ENCODE measurements around the gene NLGN1. TPM values are rescaled to one million over a fixed set of nuclear protein-coding genes. Genes with fewer than 3 reads are reported as not detected.

NLGN1 gene
- total RNA-seq, 1 experiment from 2014 or later, result not detected

DNA sequence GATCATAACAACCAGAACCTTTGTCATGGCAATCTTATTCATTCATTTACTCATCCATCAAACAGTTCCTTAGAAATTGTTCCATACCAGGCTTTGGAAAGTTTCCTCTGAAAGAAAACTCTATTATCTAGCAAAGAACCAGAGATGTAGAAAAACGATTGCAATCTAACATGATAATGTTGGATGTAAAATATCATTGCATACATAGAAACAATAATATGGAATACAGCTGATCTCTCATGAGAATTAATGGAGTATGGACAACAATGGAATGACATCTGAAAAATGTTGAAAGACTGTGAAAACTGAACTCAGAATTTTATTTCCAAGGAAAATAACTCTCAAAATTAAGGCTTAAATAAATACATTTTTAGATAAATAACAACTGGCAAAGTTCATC is 665.4 kb downstream of the NLGN1 start:
- no peak for DNase-seq (ENCODE audit: low spot score)

DNA sequence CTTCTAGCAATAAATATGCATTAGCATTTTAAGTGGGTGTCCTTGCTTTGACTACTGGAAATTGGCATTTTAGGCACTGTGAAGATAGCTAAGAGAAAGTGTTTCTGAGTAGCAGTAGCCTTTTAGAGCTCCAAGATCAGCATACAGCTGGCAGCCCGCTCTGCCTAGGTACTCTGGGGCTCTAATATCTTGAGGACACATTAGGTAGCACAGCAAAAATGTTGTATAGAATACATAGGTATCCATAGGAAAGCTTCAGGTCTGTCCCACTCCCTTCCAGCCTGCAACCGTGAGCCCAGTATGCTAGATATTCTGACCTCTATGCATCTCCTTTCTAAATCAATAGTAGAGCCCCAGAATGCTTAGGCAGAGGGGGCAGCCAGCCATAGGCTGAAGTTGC is 670.5 kb downstream of the NLGN1 start:
- DNase-seq (ENCODE audit: low spot score), result no peak

DNA sequence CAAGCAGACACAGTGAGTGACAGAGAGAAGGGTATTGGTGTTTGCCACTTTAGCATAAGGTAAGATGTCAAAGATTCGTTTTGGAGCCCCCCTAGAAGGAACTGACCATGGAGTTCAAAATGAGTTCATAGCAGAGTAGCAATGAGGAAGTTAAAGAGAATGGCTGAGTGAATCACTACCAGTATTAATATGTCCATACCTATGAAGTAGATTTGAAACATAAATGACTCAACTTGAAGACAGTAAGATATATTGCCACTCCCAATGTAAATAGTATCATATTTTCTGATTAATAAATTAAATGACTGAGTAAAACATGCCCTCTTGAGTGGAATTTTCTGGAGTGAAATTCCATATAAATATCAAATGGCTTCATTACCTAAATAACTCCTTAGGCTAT is 675.1 kb downstream of the NLGN1 start:
- no peak for DNase-seq (ENCODE audit: low spot score)

DNA sequence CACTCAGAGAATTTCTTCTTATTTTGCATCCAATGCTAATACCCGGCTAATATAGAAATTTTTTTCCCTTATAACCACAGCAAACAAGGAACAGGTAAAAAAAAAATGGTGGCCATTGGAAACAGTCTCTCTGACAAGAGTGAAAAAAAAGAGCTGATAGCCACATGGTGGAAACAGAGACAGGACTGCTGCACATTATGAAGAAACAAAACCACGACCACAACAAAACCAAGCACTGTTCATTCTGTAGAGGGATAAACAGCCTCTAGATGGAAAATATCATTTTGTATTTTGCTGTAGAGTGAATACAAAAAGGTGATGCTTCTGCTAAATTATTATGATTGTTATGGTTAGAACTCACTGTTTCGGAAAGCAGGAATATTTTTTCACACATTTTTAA is 686.2 kb downstream of the NLGN1 start:
- no peak for DNase-seq (ENCODE audit: low spot score)

DNA sequence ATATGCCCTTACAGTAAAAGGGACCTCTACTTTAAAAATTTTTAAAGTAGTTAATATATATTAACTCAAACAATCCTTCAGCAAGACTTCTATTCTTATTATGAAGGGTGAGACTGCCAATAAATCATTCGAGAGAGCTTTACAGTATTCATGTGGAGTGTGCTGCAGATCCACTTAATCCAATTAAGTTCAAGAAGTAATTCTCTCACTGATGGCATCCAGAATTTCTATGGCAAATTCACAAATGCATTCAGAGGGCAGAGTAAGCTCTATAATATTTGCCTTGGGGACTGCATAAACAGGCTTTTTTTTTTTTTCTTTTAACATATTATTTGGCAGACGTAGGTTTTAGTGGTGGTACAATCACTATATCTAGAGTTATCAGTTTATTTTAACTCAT is 692.0 kb downstream of the NLGN1 start:
- DNase-seq (ENCODE audit: low spot score), result no peak

DNA sequence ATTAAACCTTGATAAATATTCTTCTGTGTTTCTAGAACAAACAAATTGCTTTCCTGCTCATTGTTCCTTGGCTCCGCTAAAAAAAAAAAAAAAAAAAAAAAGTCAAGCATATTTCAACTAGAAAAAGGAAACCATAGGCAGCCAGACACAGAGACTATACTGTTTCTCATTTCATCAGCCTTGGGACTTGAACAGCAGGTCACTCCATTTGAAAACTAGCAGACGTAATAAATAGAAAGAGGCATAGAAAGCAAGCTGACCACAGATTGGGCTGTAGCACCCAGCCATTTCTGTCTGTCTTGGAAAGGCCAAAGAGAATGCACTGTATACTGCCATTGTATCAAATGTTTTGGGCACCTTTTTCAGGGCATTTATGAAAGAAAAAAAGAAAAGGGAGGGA is 697.1 kb downstream of the NLGN1 start:
- no peak for DNase-seq (ENCODE audit: low spot score)

DNA sequence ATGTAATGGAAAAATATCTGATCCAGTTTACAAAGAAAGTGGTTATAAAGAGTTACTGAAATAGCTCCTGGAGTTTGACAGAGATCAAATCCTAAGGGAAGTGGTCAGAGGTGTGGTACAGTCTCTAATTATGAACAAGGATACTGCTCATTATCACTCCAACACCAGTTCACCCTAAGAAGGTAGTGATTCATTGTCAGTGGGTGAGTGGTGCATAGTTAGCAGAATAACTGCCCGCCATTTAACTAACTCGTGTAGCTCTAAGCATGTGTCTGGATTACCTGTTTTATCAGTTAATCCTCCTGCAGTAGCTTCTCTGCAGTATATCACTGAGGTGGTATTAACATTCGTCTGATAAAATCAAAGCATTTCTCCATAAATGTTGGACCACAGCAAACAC is 700.1 kb downstream of the NLGN1 start:
- DNase-seq (ENCODE audit: low spot score), result no peak

DNA sequence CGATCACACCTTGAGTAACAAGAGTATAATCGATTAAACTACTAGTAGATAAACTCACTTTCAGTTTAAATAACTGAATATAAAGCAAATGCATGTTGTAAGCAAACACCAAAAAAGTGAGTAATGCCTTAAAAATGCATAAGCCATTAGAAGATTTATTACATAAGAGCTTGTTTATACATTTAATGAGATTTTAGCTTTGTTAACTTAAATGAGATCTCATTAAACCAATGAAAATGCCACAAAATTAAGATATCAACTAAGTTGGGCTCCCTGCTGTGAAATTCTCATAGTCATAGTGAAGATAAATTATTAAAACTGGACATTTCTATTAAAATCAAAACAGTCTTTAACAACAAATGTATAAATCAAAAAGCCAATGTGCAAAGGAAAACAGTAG is 701.2 kb downstream of the NLGN1 start:
- DNase-seq (ENCODE audit: low spot score), result no peak

DNA sequence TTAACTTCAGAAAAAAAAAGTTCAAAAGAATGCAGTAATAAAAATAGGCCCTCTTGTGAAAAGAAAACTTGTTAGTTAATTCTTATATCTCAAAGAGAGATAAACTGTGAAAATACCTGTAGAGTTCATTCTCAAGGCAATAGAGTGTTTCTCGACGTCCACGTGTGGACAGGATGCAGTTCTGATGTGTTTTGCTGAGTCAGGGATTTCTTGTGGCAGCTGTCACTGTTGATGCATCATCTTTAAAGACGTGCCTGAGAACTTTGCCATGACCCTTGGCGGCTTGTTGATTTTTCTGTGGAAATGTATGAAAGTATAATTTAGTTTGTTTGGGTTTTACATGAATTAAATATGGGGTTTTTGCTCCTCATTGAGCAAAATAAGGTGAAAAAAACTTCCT is 702.2 kb downstream of the NLGN1 start:
- DNase-seq (ENCODE audit: low spot score), result no peak

DNA sequence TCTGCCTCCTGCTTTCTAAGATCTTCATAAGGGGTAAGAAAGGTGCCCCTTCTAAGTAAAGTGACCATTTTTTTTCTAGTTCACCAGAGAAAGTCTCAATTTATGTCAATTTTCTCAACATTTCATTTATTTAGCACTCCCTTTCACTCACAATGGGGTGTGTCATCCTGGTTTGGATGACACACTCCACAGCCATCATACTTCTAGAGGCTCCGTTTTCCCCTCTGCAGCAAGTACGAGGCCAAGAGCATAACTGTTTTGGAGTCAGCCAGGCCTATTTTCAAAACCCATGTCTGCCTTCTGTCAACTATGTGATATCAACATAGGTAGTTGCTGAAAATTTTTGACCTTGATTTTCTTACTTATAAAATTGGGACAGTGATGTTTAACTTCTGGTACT is 703.2 kb downstream of the NLGN1 start:
- DNase-seq (ENCODE audit: low spot score), result no peak

DNA sequence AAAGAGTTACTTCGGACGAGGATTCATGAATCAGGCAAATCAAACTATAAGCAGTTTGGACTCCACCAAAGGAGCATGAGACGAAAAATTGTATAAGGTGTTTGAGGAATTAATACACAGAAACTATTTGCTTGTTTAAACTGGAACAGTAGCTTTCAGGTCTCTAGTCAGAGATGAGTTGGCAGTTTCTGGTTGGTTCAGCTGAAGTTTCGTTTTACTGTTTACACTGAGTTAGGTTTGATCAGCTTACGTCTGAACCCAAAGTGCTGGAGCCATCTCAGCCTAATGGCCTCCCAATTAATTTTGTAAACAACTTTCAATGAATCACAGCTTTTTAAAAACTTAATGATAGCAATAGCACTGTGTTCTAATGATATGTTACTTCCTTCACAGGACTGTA is 703.7 kb downstream of the NLGN1 start:
- no peak for DNase-seq (ENCODE audit: low spot score)

DNA sequence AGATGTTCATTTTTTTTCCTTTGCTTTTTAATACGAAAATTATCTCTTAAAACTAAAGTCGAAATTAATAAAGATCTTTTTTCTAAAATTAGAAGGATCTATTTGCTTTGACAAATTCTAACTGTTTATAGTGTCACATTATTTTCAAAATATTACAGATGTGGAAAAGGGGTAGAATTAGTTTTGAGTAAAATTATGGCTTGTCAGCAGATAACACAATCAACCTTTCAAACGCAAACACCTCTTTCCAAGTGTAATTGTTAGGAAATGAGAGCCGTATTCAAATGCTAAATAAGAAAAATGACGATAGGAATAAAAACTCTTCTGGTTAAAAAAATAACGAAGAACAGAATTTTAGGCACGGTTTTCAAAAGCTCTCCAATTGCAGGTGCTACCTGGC is 704.7 kb downstream of the NLGN1 start:
- no peak for DNase-seq (ENCODE audit: low spot score)

DNA sequence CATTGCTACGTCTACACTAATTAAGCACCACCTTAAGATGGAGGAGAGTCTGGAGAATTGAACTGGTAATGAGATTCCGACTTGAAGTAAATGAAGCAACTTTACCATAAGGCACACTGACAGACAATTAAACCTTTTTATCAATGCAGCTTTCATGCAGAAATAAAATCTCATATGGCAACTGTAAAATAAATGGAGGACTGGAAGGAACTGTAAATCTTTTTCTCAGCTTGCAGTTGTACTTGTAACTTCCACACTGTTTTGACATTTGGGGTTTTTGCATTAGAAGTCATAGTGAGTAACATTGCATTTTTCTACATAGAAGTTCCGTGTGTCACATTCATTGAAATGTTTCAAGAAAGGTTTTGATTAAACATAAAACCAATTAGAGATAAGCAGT is 705.3 kb downstream of the NLGN1 start:
- no peak for DNase-seq (ENCODE audit: low spot score)

DNA sequence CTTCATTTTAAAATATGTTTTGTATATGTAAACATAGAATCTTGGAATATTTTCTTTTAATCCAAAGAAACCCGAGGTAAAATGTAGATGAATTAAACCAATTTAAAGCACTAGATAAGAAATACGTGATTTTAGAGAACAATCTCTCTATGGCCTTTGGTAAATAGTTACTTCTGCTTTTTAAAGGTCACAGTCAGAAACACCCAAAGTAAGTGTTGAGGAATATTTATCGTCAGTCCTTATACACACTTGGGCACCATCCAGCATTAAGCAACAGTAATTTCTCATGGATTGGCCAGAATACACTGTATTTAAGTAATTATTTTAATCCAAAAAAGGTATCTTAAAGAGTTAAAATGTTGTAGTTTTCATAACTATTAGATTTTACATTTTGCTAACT is 713.2 kb downstream of the NLGN1 start:
- DNase-seq (ENCODE audit: low spot score), result no peak

DNA sequence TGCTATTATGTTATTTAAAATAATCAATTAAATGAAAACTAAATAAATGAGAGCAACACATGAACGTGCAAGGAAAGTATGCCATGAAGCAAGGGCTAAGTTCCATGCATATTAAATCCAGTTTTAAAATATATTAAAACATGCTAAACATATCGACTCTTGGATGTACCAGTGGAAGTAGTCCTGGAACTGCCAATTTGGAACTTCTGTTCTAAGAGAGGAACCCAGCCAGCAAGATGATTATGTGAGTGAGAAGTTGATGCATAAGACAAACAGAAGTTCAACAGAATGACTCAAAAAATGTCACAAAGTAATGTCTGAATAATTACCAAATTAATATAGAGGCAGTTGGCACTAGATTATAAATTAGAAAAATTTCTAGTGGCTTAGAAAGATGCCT is 714.2 kb downstream of the NLGN1 start:
- no peak for DNase-seq (ENCODE audit: low spot score)

DNA sequence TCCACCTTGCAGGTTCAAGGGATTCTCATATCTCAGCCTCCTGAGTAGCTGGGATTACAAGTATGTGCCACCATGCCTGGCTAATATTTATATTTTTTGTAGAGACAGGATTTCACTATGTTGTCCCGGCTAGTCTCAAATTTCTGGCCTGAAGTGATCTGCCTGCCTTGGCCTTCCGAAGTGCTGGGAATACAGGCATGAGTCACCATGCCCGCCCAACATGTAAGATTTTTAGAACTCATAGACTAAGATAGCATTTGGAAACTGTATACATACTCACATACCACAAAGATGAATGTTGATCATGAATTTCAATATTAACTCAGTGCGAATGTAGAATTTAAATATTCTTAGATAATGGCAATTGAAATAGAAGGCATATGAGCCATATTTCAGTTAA is 718.9 kb downstream of the NLGN1 start:
- no peak for DNase-seq (ENCODE audit: low spot score)

DNA sequence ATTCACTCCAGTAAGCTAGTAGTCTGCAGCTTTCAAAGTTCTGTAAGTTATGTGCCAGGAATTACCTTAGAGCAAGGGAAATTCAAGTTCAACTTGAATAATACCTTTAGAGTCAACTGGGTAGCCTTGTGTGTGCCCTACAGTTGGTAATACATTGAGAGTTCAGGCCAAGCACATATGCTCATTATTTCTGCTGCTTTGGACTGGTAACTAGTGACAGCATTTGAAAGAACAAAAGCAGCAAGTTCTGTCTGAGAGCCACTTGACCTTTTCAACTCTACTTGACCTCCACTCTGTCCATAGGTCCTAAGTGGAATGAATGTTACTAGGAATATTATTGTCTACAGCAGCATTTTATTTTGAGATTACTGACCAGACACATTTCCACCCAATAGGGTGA is 723.5 kb downstream of the NLGN1 start:
- DNase-seq (ENCODE audit: low spot score), result no peak

DNA sequence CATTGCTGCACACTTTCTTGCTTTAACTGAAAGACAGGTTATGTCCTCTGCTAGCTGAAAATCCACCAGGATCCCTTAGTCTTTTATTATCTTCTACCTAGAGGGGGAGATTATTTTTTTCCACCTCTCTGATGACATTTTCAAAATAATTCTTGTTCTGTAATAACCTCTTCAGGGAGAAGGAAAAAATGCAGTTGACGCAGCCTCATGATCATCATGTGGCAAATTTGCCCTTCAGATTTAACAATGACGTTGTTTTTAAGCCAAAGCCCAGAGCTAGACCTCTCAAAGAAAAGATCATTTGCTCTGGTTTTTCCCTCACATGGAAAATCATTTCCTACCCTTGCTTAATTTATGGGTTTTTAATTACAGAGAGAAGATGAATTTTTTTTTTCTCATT is 724.9 kb downstream of the NLGN1 start:
- no peak for DNase-seq (ENCODE audit: low spot score)

DNA sequence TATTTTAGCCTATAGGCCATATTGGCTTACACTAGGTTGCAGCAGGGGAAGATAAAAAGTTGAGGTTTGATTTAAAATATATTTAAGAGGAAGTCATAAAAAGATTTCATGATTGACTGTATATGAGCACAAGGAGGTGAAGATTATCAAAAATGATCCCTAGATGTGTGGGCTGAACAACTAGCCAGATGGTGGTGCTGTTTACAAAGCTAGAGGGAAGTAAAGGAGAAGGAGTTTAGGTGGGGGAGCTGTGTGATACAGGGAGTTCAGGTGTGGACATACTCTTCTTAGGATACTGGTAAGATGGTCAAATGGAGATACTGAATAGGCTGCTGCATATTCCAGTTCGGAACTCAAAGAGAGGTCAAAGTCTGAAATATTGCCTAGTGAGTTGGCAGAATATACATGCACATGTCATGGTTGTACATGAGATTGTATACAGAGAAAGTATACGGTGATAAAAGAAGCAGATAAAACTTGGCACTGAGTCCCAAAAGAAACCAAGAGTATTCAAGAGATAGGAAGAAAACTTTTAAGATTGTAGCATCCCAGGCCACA is 727.8 kb downstream of the NLGN1 start:
- DNase-seq (ENCODE audit: low spot score), result peak; percentile 69

DNA sequence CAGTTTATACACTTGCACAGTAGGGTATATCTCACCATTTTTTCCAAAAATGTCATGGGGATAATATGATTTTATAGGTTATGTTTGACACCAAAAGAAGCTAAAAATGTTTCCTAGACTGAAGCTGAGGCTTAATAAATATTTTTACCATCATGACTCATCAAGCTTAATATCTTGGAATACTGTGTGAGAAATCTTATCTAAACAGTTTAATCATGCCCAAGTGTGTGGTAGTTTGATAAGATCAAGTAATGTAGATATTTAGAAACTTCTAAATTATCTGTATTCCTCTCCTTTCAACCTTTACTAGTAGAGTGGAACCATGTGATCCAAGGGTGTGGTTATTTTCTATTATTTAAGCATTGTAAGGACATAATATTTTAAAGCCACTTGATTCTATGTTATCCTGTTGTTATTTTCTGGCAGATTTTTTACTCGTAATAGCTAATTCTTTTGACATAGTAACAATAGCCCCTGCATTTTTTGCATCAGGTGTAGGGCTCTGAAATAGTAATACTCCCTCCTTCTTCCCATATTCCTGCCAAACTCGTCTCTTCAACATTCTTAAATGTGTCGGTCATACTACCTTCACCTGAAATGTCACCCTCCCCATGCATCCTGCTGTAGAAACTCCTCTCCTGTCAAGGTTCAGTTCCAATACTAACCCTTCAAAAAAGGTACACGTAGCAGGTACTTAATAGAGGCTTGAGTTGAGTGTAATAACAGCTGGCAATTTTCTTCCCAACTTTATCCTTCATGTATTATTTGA is 729.6 kb downstream of the NLGN1 start:
- DNase-seq (ENCODE audit: low spot score), result no peak

DNA sequence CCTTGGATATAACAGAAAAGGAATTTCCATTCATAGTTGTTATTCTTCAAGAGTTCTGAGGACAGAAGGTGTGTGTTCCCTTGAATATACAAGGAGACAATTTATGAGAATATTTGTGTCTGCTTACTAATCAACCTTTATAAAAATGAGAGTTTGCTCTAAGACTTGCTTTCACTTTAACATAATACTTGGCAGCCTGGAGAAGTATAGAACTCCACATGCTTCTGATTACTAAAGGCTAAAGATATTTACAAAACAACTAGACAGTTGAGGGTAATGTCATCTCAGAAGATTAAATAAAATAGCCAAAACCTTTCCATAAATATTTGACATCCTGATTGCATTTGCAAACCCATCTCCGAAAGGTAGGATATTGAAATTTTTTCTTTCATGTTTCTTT is 734.5 kb downstream of the NLGN1 start:
- DNase-seq (ENCODE audit: low spot score), result no peak

DNA sequence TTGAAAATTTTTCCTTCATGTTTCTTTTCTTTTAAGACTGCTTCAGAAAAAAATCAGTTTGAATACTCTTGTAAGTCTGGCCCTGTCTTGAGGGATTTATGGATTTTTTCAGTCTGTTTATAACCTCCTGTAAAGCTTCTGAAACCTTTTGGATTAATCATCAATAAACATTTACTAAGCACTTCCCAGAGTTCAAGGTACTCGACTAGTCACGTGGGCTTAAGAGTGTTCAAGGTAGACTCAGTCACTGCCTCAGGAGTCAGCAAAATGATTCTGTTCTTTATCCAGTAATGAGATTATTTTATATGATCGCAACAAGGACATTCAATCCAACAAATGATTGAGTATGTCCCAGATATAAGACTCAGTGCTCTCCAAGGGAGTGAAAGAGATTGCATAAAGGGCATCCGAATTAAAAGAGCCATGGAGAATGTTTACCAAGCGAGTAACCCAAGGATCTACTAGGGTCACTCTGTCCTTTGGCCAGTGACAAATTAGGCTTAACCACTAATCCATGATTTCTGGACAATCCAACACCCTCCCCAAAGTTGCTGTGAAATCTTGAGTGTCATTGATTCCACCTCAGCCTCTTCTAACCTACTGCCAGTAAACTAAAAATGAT is 735.0 kb downstream of the NLGN1 start:
- peak; percentile 20 for DNase-seq (ENCODE audit: low spot score)

DNA sequence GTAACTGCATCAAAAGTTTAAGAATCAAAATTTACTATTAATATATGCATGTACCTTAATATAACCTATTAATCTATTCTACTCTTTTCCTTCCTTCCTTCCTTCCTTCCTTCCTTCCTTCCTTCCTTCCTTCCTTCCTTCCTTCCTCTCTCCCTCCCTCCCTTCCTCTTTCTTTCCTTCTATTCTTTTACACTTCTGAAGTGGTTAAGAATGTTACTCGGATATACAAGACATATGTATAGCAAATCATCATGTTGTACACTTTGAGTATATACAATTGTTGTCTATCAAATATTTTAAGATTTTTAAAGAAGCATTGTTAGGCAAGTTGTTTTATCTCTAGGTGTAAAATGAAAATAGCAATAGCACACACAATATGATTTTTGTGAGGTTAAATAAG is 748.5 kb downstream of the NLGN1 start:
- DNase-seq (ENCODE audit: low spot score), result no peak

Data from HT-29 (cell line).